Activated CD4-positive, alpha-beta T cell treated with anti-CD3 and anti-CD28 coated beads, Interleukin-2, Interleukin-6, amounts not matched to agents 100 ng/mL and 50 ng/mL, durations not matched to agents 16 hours and 8 hours (primary cell): Measurements from ENCODE around the gene RASL10B.
"Not testable (repeated sequence)": the region's sequence is repeated elsewhere in the genome, so short reads cannot be mapped to it uniquely, and the experiment has no call there.

Experiments used
- DNase-seq: peaks from one replicate; pipeline ENCODE4 v3.0.0-alpha.2; 2020

RASL10B gene

GRCh38 chr17:35731239-35731916 lies at the start of gene RASL10B:
RASL10B (plus strand) TSS chr17:35731639; CDS start chr17:35735185, 3,546 bp downstream.
- DNase-seq, result no peak

GRCh38 chr17:35683591-35683990 lies 47.8 kb upstream of the RASL10B start:
- DNase-seq, result no peak

- no peak for DNase-seq
Measured at GRCh38 chr17:35684055-35684802, 47.2 kb upstream of the RASL10B start.

- DNase-seq, result no peak
Measured at GRCh38 chr17:35692512-35693210, 38.8 kb upstream of the RASL10B start.

GRCh38 chr17:35693662-35694061 lies 37.8 kb upstream of the RASL10B start:
- DNase-seq, result no peak

GRCh38 chr17:35694906-35695305 lies 36.5 kb upstream of the RASL10B start:
- no peak for DNase-seq

- no peak for DNase-seq
Measured at GRCh38 chr17:35695613-35696012, 35.8 kb upstream of the RASL10B start.

- DNase-seq, result no peak
Measured at GRCh38 chr17:35698800-35699199, 32.6 kb upstream of the RASL10B start.

- DNase-seq, result no peak
Measured at GRCh38 chr17:35700150-35700549, 31.3 kb upstream of the RASL10B start.

GRCh38 chr17:35701491-35701890 lies 29.9 kb upstream of the RASL10B start:
- DNase-seq, result no peak

GRCh38 chr17:35703308-35703707 lies 28.1 kb upstream of the RASL10B start:
- not testable (repeated sequence) for DNase-seq

- no peak for DNase-seq
Measured at GRCh38 chr17:35705230-35705629, 26.2 kb upstream of the RASL10B start.

GRCh38 chr17:35705705-35706104 lies 25.7 kb upstream of the RASL10B start:
- DNase-seq, result no peak

- no peak for DNase-seq
Measured at GRCh38 chr17:35708149-35708548, 23.3 kb upstream of the RASL10B start.

- DNase-seq, result no peak
Measured at GRCh38 chr17:35708951-35709350, 22.5 kb upstream of the RASL10B start.

- no peak for DNase-seq
Measured at GRCh38 chr17:35709874-35710273, 21.6 kb upstream of the RASL10B start.

- DNase-seq, result no peak
Measured at GRCh38 chr17:35710950-35711349, 20.5 kb upstream of the RASL10B start.

- DNase-seq, result no peak
Measured at GRCh38 chr17:35713069-35713728, 18.2 kb upstream of the RASL10B start.

GRCh38 chr17:35714988-35715387 lies 16.5 kb upstream of the RASL10B start:
- DNase-seq, result no peak

- no peak for DNase-seq
Measured at GRCh38 chr17:35715416-35715815, 16.0 kb upstream of the RASL10B start.

- DNase-seq, result no peak
Measured at GRCh38 chr17:35716173-35716572, 15.3 kb upstream of the RASL10B start.

- DNase-seq, result no peak
Measured at GRCh38 chr17:35716897-35717465, 14.5 kb upstream of the RASL10B start.

- no peak for DNase-seq
Measured at GRCh38 chr17:35717475-35717874, 14.0 kb upstream of the RASL10B start.
